GM12878 (cell line): ENCODE data around the gene RETN. TPM values are rescaled to one million over a fixed set of nuclear protein-coding genes. Genes with fewer than 3 reads are reported as not detected.
A peak's percentile ranks its signal among the peaks of the same experiment; 100 is the strongest.

ENCODE experiments used
- ATAC-seq: fragments of 200-7000 bp; cut with Tn5 transposase; 3 replicates; pipeline ENCODE4 v1.9.1; 2020; ENCODE audit warnings: mild to moderate bottlenecking, moderate library complexity
- BruUV-seq: library from RNA; stranded (reverse); fragments of 400-500 nt; replicated peaks from 2 replicates; lab custom pipeline; 2021; lab: Mats Ljungman, UMichigan
- CTCF ChIA-PET: fragments of 300-600 bp; sonication (Branson Sonifier 250); formaldehyde crosslinking; extraction: SDS; loops from one replicate; lab custom pipeline; 2021; ENCODE audit warnings: inconsistent platforms; lab: Yijun Ruan, JAX
- POLR2A ChIA-PET: fragments of 350-600 bp; formaldehyde crosslinking; extraction: SDS; loops from one replicate; lab custom pipeline; 2021; ENCODE audit warnings: inconsistent platforms; lab: Charles Lee
- RAD21 ChIA-PET: fragments of 300-600 bp; sonication (Branson Sonifier 250); formaldehyde crosslinking; loops from one replicate; lab custom pipeline; 2023; ENCODE audit warnings: antibody characterized with exemption; ENCODE audit not compliant: unreplicated experiment; lab: Charles Lee
- SMC1A ChIA-PET: fragments of 300-600 bp; sonication (Branson Sonifier 250); formaldehyde crosslinking; loops from one replicate; lab custom pipeline; 2023; ENCODE audit not compliant: unreplicated experiment, uncharacterized antibody; lab: Charles Lee
- DNase-seq: peaks from one replicate; pipeline ENCODE4 v3.0.0-alpha.2; 2011; ENCODE audit warnings: low read depth, low spot score
- FAIRE-seq: peaks from 3 replicates; lab custom pipeline; 2011; peaks lifted over from hg19 to GRCh38; lab: Jason Lieb, UNC
- H2AFZ ChIP-seq: 2 replicates; pipeline ENCODE4 v1.6.0; 2011; ENCODE audit warnings: low read depth, low read length, control low read depth; ENCODE audit not compliant: control insufficient read depth
- H3K27ac ChIP-seq: 2 replicates; pipeline ENCODE4 v1.5.1; 2011; ENCODE audit warnings: control low read depth; ENCODE audit not compliant: control insufficient read depth, insufficient read depth
- H3K27me3 ChIP-seq, 2 experiments: replicated peaks in 1 of 2; 2 replicates each; pipeline versions ENCODE4 v1.6.0 to v1.6.1; 2011; ENCODE audit warnings: low read length in 1 of 2; ENCODE audit not compliant: control insufficient read depth in 2 of 2, insufficient read depth in 2 of 2
- H3K36me3 ChIP-seq, 2 experiments: 2 replicates each; pipeline ENCODE4 v1.5.1; 2011; ENCODE audit warnings: low read length in 1 of 2; ENCODE audit not compliant: control insufficient read depth in 2 of 2, insufficient read depth in 2 of 2
- H3K4me1 ChIP-seq: 2 replicates; pipeline ENCODE4 v1.6.1; 2011; ENCODE audit warnings: mild to moderate bottlenecking, low read length, moderate library complexity, mixed read lengths; ENCODE audit not compliant: control insufficient read depth, insufficient read depth
- H3K4me2 ChIP-seq: 2 replicates; pipeline ENCODE4 v1.6.0; 2011; ENCODE audit warnings: control low read depth; ENCODE audit not compliant: control insufficient read depth, insufficient read depth
- H3K4me3 ChIP-seq: fragments of 200-600 bp; sonication (generic); 2 replicates; pipeline ENCODE4 v1.5.1; 2016
- H3K79me2 ChIP-seq: 2 replicates; pipeline ENCODE4 v1.6.0; 2011; ENCODE audit warnings: low read length; ENCODE audit not compliant: control insufficient read depth, insufficient read depth
- H3K9ac ChIP-seq: 2 replicates; pipeline ENCODE4 v1.8.0; 2011; ENCODE audit warnings: low read length, control low read depth, mixed read lengths; ENCODE audit not compliant: control insufficient read depth, insufficient read depth
- H3K9me3 ChIP-seq: replicated peaks from 3 replicates; pipeline ENCODE4 v1.5.1; 2011; ENCODE audit warnings: mild to moderate bottlenecking, low read length; ENCODE audit not compliant: control insufficient read depth, insufficient read depth
- H4K20me1 ChIP-seq: 2 replicates; pipeline ENCODE4 v1.6.0; 2011; ENCODE audit not compliant: control insufficient read depth, insufficient read depth
- POLR2AphosphoS5 ChIP-seq: IDR thresholded peaks from 2 replicates; pipeline ENCODE4 v1.6.1; 2011; ENCODE audit warnings: mild to moderate bottlenecking, low read length, inconsistent platforms
- RAD51 ChIP-seq: fragments of 450-650 bp; IDR thresholded peaks from 2 replicates; pipeline ENCODE4 v1.6.1; 2016; ENCODE audit warnings: moderate library complexity, mild to moderate bottlenecking, inconsistent platforms
- RUNX3 ChIP-seq: IDR thresholded peaks from 2 replicates; pipeline ENCODE4 v1.6.1; 2012; ENCODE audit warnings: low read length, inconsistent platforms
- SMARCA5 ChIP-seq: fragments of 450-650 bp; IDR thresholded peaks from 2 replicates; pipeline ENCODE4 v1.6.1; 2017; ENCODE audit warnings: mild to moderate bottlenecking
- ZNF217 ChIP-seq: fragments of 450-650 bp; IDR thresholded peaks from 2 replicates; pipeline ENCODE4 v1.6.1; 2017; ENCODE audit warnings: antibody characterized with exemption, mild to moderate bottlenecking
- ZZZ3 ChIP-seq: IDR thresholded peaks from 2 replicates; pipeline ENCODE4 v1.6.1; 2011; ENCODE audit warnings: low read depth; ENCODE audit not compliant: control insufficient read depth, insufficient read length
- WGBS: methylation state at CpG from one replicate; pipeline ENCODE4 v1.1.6; 2016; ENCODE audit warnings: low lambda C conversion rate; ENCODE audit not compliant: insufficient replicate concordance, insufficient coverage; ENCODE audit errors: missing lambda C conversion rate; 5-methylcytosine and 5-hydroxymethylcytosine counted together
- in situ Hi-C: fragments of 300-500 bp; cut with MboI; formaldehyde crosslinking; loops from 9 replicates; pipeline ENCODE4 v1.14.3; 2018; ENCODE audit warnings: mixed read lengths
- intact Hi-C: fragments of 100-400 bp; cut with micrococcal nuclease; formaldehyde crosslinking; loops from one replicate; pipeline ENCODE4 v1.14.2; 2022; ENCODE audit not compliant: unreplicated experiment
- polyA plus RNA-seq, 11 experiments: library from polyadenylated mRNA; depleted of rRNA in 4 of 11; unstranded in 6 of 11; stranded (reverse) in 5 of 11; fragments of >200 nt; fragmentation: Nextera tagmentation in 4 of 11; fragmentation: Illumina TruSeq in 1 of 11; extraction: Ambion mirVana in 4 of 11; extraction: Trizol in 1 of 11; gene quantifications; 1 replicate in 1 of 11; 2 replicates in 10 of 11; pipeline versions ENCODE4 v1.2.1 to v1.2.3, GENCODE V29; 2011 to 2016; ENCODE audit warnings: inconsistent platforms in 2 of 11, missing spikeins in 2 of 11, low read depth in 1 of 11
- total RNA-seq, 4 experiments: library from RNA; depleted of rRNA in 3 of 4; stranded (reverse); fragments of >200 nt in 3 of 4; fragmentation: Illumina TruSeq in 1 of 4; extraction: Trizol in 1 of 4; gene quantifications; 2 replicates each; pipeline versions ENCODE4 v1.2.1 to v1.2.3, GENCODE V29; 2013 to 2021
- TF ChIP-seq, protein P1 (sequence below): fragments of 450-650 bp; IDR thresholded peaks from 2 replicates; pipeline ENCODE4 v1.6.1; 2016; ENCODE audit warnings: mild to moderate bottlenecking

RETN gene
- total and polyA plus RNA-seq, 10 of the 15 experiments (the other 5 are each of a cell fraction or from before 2014, with no cell fraction given) = 0.26 TPM; not detected in 9

DNA sequence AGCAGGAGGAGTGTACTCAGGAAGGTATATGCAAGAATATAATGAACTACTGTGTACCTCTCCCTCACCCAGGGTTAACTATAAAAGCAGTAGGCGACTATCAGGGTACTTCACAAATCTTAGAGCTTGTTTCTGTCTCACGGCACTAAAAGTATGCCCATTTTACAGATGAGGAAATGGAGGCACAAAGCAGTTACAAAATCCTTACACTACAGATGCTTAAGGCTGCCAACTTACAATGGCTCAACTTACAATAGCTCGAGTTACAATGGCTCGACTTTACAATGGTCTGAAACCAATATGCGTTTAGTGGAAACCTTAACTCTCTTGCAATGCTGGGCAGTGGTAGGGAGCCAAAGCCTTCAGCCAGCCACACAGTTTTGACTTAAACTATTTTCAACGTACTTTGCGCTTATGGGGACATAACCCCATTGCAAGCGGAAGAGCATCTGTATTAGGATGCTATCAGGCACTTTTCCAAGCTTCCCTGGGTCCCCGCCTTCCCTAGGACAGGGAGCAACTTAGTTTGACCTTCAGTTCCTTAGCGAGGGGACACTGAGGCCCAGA is 29.0 kb downstream of the RETN start:
- WGBS = 85% methylated on average over 10 of the region's 10 CpGs
- peaks cover 7 to 21% of the 10 kb centered on the region in 2 experiments; a peak in 3 of 4 replicates for H3K36me3 ChIP-seq
- H2AFZ ChIP-seq = no peak overlapping the region
- no peaks in the 10 kb centered on the region for H3K27me3 ChIP-seq
- H3K79me2 ChIP-seq = peaks cover 81% of the 10 kb centered on the region
- no TSS peak for BruUV-seq
- ATAC-seq = no peak
- peaks cover 3% of the 10 kb centered on the region; the same call in 1 of the 3 replicates for H3K9me3 ChIP-seq
- RAD21 ChIA-PET = interaction anchor here (0.9 to 2.9 kb wide), 9 partner anchors 8 to 515 kb away, joined by 3 to 19 read pairs (median 4); partner anchors contain the start of gene TRAPPC5
- H3K4me2 ChIP-seq = peak overlapping the region; percentile 97
- SMC1A ChIA-PET = interaction anchor here (1.0 to 5.5 kb wide), 5 partner anchors 7 to 27 kb away, joined by 3 to 26 read pairs (median 4); partner anchors contain the start of gene TRAPPC5
- CTCF ChIA-PET = interaction anchor here (0.6 to 5.0 kb wide), 5 partner anchors 8 to 102 kb away, joined by 3 to 32 read pairs (median 4); partner anchors contain the start of gene TRAPPC5
- peak overlapping the region; percentile 88 for H3K9ac ChIP-seq
- POLR2A ChIA-PET = interaction anchor here (0.5 to 2.0 kb wide), 5 partner anchors 9 to 318 kb away, joined by 3 to 10 read pairs (median 3); partner anchors contain the start of gene TRAPPC5
- no peak for DNase-seq
- H3K27ac ChIP-seq = peak overlapping the region; percentile 94
- intact Hi-C loops = no loop called here
- TF ChIP-seq, protein P1, sequence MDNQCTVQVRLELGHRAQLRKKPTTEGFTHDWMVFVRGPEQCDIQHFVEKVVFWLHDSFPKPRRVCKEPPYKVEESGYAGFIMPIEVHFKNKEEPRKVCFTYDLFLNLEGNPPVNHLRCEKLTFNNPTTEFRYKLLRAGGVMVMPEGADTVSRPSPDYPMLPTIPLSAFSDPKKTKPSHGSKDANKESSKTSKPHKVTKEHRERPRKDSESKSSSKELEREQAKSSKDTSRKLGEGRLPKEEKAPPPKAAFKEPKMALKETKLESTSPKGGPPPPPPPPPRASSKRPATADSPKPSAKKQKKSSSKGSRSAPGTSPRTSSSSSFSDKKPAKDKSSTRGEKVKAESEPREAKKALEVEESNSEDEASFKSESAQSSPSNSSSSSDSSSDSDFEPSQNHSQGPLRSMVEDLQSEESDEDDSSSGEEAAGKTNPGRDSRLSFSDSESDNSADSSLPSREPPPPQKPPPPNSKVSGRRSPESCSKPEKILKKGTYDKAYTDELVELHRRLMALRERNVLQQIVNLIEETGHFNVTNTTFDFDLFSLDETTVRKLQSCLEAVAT = peak; percentile 91
- TF ChIP-seq SMARCA5 (0 out of 2 replicates have a peak, but pooled peaks have one; percentile 36), ZZZ3 (no peak), ZNF217 (peak; percentile 73; the same call in 1 of the 2 replicates), POLR2AphosphoS5 (0 out of 2 replicates have a peak, but pooled peaks have one; percentile 35), RAD51 (no peak), RUNX3 (0 out of 2 replicates have a peak, but pooled peaks have one; percentile 14)
- H4K20me1 ChIP-seq = no peaks in the 10 kb centered on the region
- FAIRE-seq = no peak
- peak overlapping the region; percentile 100 for H3K4me3 ChIP-seq
- H3K4me1 ChIP-seq = peaks cover 41% of the 10 kb centered on the region
- in situ Hi-C loops = no loop called here
